Stimulated activated CD8-positive, alpha-beta memory T cell treated with anti-CD3 and anti-CD28 coated beads, Interleukin-2, amount 100 ng/mL, for 48 hours (primary cell): Measurements from ENCODE around the gene ZNF511.
"Not testable (repeated sequence)": the region's sequence is repeated elsewhere in the genome, so short reads cannot be mapped to it uniquely, and the experiment has no call there.

Experiments used
- DNase-seq, 2 donors: peaks; one replicate each; pipeline ENCODE4 v3.0.0-alpha.2; 2020; ENCODE audit warnings: low read depth in 2 of 2

Gene ZNF511, protein sequence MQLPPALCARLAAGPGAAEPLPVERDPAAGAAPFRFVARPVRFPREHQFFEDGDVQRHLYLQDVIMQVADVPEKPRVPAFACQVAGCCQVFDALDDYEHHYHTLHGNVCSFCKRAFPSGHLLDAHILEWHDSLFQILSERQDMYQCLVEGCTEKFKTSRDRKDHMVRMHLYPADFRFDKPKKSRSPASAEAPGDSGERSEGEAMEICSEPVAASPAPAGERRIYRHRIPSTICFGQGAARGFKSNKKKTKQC

DNA sequence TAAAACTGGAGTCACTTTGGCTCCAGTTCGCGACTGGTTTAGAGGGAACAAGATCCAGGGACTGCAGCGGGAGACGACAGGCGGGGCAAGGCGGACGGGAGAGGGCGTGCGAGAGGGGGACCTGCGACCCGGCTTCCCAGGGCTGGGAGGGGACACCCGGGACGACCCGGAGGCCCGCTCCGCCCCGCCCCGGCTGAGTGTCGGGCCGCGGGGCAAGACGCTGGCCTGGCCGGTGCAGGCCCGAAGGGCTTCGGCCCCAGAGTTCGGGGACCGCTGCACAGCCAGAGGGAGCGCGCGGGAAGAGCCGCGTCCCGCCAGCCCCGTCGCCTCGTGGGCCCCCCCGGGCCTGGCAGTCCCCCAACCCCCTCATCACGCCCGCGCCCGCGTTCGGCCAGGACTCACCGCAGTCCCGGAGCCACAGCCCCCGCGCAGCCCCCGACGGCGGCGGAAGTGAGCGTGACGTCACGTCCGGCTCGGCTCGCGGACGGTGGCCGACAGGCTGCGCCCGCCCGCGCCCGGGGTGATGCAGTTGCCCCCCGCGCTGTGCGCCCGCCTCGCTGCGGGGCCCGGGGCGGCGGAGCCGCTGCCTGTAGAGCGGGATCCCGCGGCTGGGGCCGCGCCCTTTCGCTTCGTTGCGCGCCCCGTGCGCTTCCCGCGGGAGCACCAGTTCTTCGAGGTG, at the start of gene ZNF511, which contains the start of gene TUBGCP2:
ZNF511 (plus strand) TSS at position 494 of the 679 bp plus-strand sequence; CDS start at position 524, 30 bp downstream.
TUBGCP2 (minus strand) TSS at position 452 of the 679 bp plus-strand sequence. CDS start 5,931 bp downstream, outside the sequence.
- DNase-seq, result peak; percentile 85 to 89

DNA sequence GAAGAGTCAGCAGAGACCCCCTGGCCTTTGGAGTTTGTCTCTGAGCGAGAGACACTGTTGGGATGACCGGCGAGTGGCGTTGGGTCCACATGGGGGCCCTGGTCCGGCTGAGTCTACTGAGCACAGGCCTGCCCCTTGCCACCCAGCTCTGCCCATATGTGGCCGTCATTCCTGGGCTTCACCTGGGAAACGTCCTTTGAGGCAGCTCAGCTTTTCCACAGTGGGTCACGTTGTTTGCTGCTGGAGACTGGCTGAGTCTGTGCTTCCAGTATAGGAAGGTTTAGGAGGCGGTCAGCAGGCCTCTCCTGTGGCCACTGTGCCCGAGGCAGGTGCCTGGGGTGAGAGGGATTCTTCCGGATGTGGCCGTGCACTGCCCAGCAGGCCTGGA, 49.1 kb upstream of the ZNF511 start:
- DNase-seq, result no peak

DNA sequence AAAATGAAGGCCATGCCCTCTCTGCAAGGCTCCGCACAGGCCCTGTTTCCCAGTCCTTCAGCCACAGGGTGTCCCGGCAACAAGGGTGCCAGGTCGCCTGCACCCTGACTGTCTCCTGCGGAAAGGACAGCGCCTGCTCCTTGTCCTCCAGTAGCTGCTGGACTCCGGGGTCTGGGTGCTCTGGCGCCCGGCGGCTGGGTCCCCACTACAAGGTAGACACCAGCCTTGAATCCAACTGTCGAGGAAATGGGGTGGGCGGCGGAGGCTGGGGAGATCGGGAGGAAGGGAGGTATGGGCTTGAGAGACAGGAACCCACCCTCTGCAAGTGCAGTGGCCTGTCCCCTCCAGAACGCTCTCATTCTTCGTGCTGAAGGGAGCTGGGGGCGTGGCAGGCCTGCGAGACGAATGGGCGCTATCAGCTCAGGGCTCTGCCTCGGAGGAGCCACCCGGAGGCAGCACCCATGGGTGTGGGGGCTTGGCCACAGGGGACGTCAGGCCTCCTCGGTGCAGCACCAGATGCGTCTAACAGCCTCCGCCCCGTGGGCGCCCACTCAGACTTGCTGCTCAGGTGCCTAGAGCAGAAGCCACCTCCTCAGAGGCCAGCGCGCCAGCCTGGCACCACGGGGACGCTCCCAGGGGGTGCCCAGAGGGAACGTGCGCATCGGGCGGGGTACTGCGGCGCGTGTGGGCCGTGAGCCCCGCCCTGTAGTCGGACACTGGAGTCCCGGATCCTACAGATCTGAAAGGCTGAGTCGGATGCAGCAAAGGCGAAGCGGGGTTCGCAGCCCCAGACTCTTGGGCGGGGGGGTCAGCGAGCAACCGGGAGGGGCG, 47.6 kb upstream of the ZNF511 start:
- DNase-seq, result peak; percentile 54 to 75

DNA sequence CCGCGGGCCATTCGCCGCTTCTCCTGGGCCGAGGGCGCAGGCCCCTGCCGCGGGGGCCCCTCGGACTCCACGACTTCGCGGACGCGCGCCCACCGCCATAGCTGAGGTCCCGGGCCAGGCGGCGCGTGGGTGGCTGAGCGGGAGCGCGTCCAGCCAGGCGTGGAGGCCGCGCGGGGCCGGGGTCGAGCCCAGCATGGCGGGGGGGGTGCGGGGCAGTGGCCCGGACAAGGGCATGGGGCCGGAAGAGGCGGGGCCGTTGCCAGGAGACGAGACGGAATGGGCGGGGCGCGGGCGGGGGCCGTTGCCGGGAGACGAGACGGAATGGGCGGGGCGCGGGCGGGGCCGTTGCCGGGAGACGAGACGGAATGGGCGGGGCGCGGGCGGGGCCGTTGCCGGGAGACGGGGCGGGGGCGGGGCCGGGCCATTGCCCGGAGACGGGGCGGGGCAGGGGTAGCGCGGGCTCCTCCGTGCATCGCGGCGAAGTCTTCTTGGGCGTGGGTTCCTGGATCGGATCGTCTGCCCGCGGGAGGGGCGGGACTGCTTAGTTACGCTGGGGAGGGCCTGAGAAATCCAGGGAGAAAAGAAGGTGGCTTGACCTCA, 46.9 kb upstream of the ZNF511 start:
- peak; percentile 79 to 84 for DNase-seq

DNA sequence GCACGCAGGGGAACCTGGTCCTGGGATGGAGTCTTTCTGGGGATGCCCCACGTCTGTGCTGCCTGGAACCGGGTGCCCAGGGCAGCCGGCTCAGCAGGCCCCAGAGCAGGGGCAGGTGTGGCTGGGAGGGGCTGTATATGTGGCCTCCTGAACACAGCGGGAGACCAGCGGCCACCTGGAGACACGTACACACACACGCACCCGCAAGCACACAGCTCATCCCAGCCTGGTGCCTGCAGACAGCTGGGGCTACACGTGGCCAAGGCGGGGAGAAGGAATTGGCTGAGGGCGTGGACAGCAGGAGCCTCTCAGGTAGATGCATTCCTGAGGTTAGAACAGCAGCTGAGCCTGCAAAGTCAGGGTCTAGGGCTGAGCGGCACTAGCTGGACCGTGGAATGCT, 46.0 kb upstream of the ZNF511 start:
- no peak for DNase-seq

DNA sequence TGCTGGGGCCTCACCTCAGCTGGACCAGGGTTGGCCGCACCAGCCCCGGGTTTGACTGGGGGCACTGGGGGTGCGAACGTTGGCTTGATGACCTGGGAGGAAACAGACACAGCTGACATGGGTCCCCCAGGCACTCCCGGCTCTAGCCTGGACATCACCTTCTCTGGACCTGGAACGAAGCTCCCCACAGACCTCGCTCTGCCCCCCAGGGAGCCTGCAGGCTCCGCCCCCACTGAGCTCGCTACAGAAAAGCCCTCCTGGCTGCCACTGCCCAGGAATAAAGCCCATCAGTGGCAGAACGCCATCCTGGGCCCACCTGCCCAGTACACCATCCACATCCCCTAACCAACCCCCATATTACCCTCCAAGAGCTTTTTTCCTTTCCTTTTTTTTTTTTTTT, 45.0 kb upstream of the ZNF511 start:
- DNase-seq, result no peak

DNA sequence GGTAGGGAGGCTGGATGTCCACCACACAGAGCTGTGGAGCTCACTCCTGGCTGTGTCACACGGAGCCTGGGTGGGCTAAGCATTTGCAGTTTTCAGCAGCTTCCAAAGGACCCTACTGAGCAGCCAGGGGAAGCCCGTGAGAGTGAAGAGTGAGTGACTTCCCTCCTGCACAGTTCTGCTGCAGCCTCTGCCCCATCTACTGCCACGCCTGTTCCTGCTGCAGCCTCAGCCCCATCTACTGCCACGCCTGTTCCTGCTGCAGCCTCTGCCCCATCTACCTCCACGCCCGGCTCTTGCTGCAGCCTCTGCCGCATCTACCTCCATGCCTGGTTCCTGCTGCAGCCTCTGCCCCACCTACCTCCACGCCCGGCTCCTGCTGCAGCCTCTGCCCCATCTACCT, 44.3 kb upstream of the ZNF511 start:
- DNase-seq, result no peak

DNA sequence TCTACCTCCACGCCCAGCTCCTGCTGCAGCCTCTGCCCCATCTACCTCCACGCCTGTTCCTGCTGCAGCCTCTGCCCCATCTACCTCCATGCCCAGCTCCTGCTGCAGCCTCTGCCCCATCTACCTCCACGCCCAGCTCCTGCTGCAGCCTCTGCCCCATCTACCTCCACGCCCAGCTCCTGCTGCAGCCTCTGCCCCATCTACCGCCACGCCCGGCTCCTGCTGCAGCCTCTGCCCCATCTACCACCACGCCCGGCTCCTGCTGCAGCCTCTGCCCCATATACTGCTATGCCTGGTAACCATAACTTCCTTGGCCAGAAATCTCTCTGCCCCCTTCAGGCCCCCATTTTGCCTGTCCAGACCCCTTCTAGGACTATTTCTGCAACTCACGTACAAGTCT, 43.7 kb upstream of the ZNF511 start:
- not testable (repeated sequence) for DNase-seq

DNA sequence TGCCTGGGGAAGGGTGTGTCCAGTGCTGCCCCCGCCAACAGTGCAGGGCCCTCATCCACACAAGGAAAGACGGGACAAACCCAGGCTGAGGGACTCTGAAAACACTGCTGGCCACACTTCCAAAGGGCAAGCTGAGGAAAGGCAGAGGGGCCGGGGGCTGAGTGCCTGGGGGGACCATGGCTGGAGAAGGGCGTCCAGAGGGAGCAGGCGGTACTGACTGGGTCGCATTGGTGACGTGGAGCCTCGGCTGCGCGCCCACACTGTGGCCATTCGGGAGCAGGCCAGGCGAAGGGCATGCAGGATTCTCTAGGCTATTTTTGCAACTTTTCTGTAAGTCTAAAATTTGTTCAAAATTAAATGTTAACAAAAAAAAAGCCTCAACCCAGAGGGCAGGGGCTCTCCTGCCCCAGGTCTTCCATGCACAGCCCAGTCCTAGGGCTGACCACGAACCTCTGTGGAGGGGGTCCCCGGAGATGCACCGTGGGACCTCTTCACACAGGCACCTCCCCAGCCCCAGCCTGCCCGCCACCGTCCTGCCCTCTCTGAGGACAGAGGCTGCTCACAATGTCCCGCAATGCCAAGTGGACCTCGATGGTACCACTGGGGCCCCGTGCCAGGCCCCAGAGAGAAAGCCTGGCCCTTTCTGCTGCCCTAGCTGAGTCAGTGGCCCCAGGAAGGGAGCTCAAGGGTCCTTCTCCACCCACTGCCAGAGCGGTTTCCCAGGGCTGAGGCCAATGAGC, 42.5 kb upstream of the ZNF511 start:
- no peak for DNase-seq

DNA sequence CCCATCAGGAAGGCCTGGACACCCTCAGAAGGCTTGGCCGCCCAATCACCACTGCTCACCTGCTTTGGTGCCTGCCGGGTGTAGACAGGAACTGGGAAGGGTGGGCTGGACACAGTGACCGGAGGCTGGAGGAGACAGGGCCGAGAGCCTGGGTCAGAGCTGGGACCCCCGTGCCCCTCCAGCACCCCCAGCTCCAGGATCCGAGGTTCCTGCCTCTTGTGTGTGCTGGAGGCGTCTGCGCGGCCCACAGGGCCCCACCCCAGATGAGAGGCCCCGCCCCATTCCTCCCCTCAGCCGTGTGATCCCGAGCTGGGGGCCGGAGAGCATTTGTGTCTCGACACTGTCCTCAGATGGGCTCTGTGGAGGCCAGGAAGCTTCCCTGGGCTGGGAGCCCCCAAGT, 41.4 kb upstream of the ZNF511 start:
- no peak for DNase-seq

DNA sequence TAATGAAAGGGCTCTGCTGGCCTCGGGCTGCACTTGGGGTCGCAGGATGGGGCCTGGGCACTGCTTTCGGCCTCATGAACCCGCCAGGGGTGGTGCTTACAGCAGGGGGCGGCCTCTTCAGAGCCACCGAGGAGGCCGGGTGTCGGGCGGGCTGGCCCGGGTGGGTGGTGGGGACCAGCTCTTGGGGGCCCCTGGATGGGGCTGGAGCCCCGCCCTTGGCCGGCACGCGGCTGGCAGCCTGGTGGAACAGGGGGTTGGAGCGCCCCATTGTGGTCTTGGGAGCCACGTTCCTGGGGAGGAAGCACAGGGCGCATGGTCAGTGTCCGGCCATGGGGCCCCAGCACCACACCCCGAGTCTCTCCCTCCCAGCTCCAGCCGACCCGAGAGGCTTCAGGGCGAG, 40.9 kb upstream of the ZNF511 start:
- no peak for DNase-seq

DNA sequence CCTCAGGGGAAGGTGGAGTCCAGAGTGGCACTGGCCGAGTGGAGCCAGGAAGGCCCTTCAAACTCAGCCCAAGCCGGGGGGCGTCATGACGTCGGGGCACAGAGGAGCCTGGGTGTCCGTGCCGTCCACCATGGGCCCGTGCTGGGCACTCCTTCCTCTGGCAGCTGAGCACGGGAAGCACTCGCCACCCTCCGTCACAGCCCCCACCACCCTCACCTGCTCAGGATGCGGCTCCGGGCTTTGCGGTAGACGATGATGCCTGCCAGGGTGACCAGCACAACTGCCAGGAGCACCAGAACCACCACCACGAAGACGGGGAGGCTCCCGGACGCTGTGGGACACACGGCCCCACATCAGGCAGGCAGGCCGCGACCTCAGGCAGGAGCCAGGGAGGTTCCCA, 40.2 kb upstream of the ZNF511 start:
- DNase-seq, result no peak

DNA sequence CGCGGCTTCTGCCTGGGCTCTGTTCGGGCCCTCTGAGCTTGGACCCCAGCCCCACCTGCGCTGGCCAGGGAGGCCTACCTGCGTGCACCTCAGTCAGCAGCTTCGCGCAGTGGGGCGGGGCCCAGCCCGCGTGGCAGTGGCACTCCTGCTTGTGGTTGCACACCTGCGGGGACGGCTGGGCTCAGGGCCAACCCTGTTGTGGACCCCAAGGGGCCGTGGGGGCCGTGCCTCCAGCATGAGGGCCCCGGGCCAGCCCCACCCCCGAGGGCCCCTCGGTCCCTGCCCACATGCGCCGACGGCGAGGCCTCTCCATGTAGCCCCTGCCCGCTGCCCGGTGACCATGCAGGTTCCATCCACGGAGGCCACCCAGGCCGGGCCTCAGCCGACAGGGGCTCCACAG, 39.3 kb upstream of the ZNF511 start:
- no peak for DNase-seq

DNA sequence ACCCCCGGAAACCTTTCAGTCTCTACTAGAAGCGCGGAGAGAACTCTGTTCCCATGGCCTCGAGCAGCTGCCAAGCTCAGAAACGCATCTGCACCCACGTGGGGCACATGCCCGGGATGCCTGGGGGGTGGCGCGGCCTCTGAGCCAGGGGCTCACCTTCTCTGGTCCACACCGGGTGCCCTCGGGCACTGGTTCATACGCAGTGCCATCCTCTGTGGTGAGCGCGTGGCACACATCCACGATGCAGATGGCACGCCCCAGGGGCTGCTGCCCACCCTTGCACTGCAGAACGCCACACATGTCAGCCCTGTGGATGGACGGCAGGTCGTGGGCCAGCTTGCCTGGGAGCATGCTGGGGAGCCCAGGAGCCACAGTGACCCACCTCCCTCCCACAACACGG, 38.5 kb upstream of the ZNF511 start:
- no peak for DNase-seq

DNA sequence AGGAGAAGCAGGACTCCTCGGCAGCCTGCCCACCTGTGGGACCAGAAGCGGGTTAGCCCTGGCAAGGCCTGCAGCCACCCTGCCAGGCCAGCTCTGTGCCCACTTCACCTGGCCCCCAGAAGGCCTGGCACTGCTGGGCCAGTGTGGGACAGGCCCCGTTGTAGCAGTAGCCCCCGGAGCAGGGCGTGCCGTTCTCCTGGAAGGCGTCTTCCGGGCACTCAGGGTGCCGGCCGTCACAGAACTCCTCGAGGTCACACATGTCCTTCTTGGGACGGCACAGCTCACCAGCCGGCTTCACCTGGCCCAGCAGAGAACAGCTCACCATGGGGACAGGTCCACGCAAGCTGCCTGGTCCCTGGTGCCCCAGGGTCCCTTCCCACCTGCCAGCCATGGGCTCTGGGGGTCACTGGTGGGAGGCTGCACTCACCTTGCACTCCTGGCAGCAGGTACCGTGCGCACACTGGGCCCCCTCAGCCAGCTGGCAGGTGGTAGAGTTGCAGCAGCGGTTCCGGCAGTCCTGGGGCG, 37.9 kb upstream of the ZNF511 start:
- DNase-seq, result no peak

DNA sequence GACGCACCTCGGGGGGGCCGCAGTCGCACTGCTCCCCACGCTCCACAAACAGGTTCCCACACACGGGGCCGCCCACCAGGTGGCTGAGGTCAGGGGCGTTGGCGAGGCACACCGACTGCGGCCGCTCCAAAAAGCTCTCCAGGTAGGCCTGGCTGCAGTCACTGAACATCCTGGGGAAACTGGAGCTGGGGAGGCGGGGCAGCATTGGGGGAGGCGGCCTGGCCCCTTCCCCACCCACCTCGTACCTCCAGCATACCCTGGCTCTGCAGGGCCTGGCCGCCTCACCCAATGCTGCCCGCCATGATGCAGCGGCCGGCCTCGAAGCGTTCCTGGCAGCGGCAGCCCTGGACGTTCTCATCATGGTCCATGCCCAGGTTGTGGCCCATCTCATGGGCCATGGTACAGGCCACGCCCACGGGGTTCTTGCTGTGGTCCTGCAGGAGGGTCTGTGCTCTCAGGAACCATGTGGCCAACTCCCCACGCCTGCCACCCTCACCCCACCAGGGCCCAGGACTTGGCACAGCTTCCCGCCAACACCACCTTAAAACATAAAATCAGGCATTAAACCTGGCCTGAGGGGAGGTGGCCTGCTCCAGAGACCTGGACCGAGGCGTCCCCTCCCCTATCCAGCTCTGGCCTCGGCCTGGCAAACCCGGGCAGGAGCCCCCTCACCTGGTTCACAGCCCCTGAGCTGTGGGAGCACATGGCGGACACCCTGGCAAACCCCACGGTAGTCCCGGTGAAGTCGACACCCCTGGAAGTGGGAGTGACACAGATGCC, 37.0 kb upstream of the ZNF511 start:
- DNase-seq, result no peak

DNA sequence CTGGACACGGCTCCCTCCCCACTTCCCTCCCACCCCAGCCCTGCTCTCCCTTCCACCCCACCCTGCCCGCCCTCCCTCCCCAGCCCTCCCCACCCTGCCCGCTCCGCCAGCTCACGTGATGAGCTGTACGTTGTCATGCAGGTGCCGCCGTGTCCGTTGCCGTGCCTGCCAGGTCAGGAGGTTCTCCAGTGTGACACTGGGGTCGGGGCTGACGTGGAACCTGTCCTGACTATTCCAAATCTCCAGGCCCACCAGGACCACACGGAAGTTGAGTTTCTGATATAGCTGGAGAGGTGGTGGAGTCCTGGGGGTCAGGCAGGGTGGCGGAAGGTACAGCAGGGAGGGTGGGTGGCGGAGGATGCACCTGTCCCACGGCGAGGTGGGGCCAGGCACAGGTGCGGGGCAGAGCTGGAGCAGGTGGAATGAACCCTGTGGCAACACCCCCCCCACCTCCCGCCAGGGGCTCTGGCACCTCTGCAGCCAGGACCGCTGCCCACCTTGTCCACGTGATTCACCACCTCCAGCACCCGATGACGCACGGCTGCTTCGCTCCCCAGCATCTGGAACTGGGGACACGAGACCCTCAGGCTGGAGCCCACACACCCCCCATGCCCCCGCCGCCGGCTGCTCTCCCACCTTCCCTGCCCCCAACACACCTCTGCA, 36.3 kb upstream of the ZNF511 start:
- no peak for DNase-seq

DNA sequence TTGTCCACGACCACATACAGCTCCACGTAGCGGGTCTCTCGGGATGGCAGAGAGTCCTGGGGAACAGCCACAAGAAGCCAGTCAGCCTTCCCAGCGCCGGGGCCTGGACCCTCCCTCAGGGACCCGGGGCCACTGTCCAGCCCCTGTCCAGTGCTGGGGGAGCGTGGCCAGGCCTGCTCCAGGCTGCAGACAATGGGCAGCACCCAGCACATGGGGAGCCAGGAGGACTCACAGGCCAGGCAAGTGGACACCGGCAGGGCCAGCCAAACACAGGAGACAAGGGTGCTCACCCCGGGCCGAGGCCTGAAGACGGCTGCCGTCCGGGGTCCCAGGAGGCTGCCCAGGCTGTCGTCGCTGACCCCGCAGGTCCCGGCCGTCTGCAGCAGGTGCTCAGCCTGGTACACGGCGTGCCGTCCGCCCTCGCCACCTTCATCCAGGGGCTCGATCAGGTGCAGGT, 35.7 kb upstream of the ZNF511 start:
- no peak for DNase-seq

DNA sequence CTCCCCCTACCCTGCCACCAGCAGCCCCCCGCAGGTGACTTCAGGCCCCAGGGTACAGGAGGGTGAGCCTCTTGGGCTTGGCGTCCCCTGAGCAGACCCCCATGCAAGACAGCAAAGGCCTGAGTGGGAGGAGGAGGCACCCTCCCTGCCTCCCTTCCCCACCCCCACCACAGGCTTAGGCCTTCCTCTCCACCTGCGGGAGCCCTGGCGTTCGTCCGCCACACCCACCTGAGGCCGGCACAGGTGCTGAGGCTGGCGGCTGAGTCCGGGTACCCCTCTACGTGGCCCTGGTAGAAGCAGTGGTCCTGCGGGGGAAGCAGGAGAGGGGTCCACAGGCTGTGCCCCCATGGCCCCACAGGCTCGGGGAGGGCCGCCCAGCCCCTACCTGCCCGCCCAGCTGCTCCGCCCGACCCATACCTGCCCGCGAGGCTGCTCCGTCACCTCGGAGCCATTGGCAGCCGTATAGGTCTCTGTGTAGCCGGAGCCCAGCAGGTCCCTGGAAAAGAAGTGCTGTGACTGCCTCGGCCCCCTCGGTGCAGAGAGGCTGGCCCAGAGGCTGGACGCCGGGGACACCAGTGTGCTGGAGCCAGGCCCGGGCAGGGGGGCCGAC, 35.1 kb upstream of the ZNF511 start:
- DNase-seq, result no peak
